Brain microvascular endothelial cell (primary cell): Measurements from ENCODE around the gene CAMTA1.

ENCODE experiments used
- DNase-seq: peaks from one replicate; pipeline ENCODE4 v3.0.0-alpha.2; 2020
- H3K27ac ChIP-seq: fragments of 250-450 bp; sonication (Bioruptor Pico); 2 replicates; pipeline ENCODE4 v1.5.1; 2020; ENCODE audit warnings: mild to moderate bottlenecking, moderate library complexity
- H3K27me3 ChIP-seq: fragments of 250-450 bp; sonication (Bioruptor Pico); replicated peaks from 2 replicates; pipeline ENCODE4 v1.5.1; 2020; ENCODE audit warnings: mild to moderate bottlenecking
- H3K36me3 ChIP-seq: fragments of 250-450 bp; sonication (Bioruptor Pico); replicated peaks from 2 replicates; pipeline ENCODE4 v1.5.1; 2020; ENCODE audit warnings: mild to moderate bottlenecking
- H3K4me3 ChIP-seq: 2 replicates; pipeline ENCODE4 v1.5.1; 2011; ENCODE audit warnings: low read depth, mild to moderate bottlenecking, control low read depth, low read length, moderate library complexity
- in situ Hi-C: cut with HindIII; loops from 2 replicates; pipeline ENCODE4 v1.10.0; 2017; ENCODE audit warnings: low sequenced_read_pairs, low pct_ligation_motif_present
- TF ChIP-seq, protein P1 (sequence below): IDR thresholded peaks from 2 replicates; pipeline ENCODE4 v1.5.1; 2011; ENCODE audit warnings: low read depth, mild to moderate bottlenecking, moderate library complexity, low read length, control low read depth, inconsistent platforms; ENCODE audit errors: missing control alignments

CAMTA1 gene

DNA sequence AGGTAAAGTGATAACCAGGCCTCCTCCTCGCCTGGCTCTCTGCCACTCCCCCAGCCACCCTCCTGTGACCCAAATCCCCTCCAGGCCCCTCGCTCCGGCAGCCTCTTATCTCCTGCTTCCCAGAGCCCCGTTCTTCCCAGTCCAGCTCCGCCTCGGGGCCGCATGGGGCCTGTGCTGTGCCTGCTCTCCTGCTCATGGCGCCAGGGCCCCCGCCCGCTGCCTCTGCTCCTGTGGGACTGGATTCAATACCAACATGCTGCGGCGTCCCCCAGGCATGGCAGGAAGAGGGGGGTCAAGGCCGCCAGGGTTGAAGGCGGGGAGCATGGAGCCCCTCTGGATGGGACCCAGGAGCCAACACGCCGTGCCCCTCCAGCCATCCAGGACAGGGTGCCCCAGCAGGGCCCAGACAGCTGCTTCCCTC is 772.8 kb downstream of the CAMTA1 start:
- TF ChIP-seq, protein P1, sequence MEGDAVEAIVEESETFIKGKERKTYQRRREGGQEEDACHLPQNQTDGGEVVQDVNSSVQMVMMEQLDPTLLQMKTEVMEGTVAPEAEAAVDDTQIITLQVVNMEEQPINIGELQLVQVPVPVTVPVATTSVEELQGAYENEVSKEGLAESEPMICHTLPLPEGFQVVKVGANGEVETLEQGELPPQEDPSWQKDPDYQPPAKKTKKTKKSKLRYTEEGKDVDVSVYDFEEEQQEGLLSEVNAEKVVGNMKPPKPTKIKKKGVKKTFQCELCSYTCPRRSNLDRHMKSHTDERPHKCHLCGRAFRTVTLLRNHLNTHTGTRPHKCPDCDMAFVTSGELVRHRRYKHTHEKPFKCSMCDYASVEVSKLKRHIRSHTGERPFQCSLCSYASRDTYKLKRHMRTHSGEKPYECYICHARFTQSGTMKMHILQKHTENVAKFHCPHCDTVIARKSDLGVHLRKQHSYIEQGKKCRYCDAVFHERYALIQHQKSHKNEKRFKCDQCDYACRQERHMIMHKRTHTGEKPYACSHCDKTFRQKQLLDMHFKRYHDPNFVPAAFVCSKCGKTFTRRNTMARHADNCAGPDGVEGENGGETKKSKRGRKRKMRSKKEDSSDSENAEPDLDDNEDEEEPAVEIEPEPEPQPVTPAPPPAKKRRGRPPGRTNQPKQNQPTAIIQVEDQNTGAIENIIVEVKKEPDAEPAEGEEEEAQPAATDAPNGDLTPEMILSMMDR = no peak
- Histone ChIP-seq H3K27me3 (no peaks in the 10 kb centered on the region), H3K4me3 (no peak overlapping the region), H3K27ac (no peak overlapping the region), H3K36me3 (no peaks in the 10 kb centered on the region)
- in situ Hi-C loops = no loop called here
- no peak for DNase-seq

DNA sequence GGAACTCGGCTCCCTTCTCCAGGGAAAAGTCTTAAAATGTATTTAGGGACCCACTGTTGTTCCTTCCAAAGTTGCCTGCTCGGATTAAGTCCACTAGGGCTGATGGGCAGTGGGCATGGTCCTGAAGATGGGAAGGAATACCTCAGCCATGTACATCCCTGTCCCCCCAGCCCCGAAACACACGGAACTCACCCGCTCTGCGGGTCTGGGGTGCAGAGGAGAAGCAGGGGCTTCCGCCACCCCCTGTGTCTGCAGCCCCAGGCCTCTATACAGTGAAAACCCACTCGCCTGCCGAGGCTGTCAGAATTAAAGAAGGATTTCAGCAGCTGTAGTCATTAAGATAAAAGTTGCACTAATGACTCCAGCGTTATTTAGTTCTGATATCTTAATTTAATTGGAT is 773.2 kb downstream of the CAMTA1 start:
- no peak for DNase-seq
- TF ChIP-seq, protein P1 = no peak
- Histone ChIP-seq H3K4me3 (no peak overlapping the region), H3K27me3 (no peaks in the 10 kb centered on the region), H3K36me3 (no peaks in the 10 kb centered on the region), H3K27ac (no peak overlapping the region)
- in situ Hi-C loops = no loop called here

DNA sequence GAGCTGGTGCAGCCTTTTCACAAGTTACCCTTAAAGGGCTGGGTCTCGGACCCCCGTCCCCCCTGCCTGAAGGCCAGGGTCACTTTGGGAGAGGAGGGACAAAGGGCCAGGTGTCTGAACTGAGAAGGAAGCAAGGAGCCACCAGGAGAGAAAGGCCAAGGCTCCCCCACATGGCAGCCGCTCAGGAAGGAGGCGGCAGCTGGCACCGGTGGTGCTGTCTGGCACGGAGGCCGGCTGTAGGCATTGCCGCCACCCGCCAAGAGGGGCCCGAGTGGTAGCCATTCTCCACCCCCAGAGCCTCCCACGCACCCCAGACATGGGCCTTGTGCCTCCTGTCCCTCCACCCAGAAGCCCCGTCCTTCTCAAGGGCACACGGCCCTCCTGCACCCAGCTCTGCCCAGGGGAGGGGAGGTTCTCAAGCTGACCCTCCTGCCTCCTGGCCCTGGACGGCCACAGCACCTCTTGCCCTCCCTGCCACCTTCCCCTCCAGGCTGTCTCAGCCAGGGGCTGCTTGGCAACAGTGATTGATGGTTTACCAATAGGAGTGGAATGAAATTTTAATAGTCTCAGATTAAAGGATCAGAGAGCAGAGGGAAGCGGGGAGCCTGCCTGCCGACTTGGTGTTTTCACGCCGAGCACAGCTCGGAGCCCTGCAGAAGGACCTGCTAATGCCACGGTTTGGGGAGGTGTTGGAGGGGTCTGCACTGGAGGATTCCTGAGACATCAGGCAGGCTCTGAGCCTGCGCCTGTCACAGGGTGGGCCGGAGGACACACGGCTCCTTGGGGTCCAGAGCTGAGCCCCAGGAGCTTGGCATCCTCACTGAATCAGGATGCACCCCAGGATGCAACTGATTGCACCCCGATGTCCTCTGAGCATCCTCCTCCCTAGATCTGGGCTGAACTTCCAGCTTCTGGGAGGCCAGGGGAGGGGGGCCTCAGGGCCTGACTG is 773.9 kb downstream of the CAMTA1 start:
- DNase-seq = no peak
- no peak overlapping the region for H3K4me3 ChIP-seq
- TF ChIP-seq, protein P1 = no peak
- in situ Hi-C loops = no loop called here
- H3K36me3 ChIP-seq = no peaks in the 10 kb centered on the region
- H3K27me3 ChIP-seq = no peaks in the 10 kb centered on the region
- no peak overlapping the region for H3K27ac ChIP-seq

DNA sequence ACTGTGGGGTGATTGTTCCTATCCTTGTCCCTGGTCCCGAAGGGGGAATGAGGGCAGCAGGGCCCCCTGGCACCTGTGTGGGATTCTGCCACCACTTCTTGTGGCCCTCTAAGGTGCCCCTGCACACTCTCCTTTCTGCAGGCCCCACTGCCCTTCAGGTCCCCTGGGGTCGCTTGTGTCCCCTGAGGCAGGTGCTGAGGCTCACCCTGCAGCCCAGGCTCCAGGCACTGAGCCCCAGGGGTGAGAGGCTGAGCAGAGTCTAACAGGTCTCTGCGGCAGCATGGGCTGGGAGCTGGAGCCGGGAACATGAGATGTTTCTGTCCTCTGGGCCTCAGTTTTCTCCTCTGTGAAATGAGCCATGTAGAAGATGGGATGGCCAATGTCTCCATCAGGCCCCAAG is 774.9 kb downstream of the CAMTA1 start:
- TF ChIP-seq, protein P1 = no peak
- no peak for DNase-seq
- Histone ChIP-seq H3K36me3 (no peaks in the 10 kb centered on the region), H3K4me3 (no peak overlapping the region), H3K27me3 (no peaks in the 10 kb centered on the region), H3K27ac (no peak overlapping the region)
- in situ Hi-C loops = no loop called here

DNA sequence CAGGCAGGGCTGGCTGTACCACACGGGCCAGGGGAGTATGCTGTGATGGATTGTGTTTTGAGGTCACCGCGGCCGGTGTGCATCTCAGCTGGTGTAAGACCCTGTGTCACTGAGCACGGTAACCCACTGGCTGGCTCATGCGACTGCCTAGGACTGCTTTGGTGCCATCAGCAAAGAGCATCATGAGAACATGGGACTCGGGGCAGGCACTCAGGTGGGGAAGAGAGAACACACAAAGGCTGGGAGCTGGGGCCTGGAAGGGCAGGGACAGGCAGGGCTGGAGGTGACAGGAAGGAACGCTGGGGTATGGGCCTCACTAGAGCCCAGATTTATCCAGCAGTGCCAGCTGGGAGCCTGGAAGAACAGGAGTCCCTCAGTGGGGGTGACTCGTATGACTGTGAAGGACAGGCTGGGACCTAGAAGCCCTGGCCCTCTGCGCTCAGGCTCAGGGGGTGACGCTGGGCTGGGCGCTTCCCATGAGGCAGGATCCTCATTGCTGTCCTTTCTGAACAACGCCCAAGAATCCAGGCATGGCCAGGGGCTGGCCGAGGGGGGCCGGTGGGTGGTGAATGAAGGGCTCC is 775.4 kb downstream of the CAMTA1 start:
- H3K36me3 ChIP-seq = no peaks in the 10 kb centered on the region
- H3K27me3 ChIP-seq = no peaks in the 10 kb centered on the region
- TF ChIP-seq, protein P1 = no peak
- in situ Hi-C loops = no loop called here
- DNase-seq = no peak
- H3K27ac ChIP-seq = no peak overlapping the region
- no peak overlapping the region for H3K4me3 ChIP-seq
